22Rv1 (cell line): ENCODE results near the gene PRRC2A.

Experiments used
- ZFX ChIP-seq: fragments of 450-650 bp; IDR thresholded peaks from 2 replicates; pipeline ENCODE4 v1.6.1; 2017; ENCODE audit warnings: antibody characterized with exemption, borderline replicate concordance
- TF ChIP-seq, protein P1 (sequence below): fragments of 450-650 bp; IDR thresholded peaks from 2 replicates; pipeline ENCODE4 v1.5.1; 2017; ENCODE audit warnings: mild to moderate bottlenecking

DNA sequence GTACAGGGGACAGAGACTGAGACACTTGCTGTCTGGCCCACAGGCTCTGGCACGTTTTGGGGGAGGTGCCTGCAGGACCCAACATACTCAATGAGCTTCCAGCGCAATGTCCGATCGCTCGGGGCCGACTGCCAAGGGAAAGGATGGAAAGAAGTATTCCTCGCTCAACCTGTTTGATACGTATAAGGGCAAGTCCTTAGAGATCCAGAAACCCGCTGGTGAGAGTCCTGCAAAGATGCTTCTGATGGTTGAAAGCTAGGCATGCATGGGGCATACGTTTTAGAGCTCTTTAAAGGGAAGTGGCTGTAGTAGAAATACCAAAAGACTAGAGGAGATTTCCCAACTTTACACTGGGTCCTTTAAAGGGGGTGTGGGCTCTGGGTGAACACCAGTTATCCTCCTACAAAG, 2.2 kb downstream of the PRRC2A start:
- TF ChIP-seq, protein P1, sequence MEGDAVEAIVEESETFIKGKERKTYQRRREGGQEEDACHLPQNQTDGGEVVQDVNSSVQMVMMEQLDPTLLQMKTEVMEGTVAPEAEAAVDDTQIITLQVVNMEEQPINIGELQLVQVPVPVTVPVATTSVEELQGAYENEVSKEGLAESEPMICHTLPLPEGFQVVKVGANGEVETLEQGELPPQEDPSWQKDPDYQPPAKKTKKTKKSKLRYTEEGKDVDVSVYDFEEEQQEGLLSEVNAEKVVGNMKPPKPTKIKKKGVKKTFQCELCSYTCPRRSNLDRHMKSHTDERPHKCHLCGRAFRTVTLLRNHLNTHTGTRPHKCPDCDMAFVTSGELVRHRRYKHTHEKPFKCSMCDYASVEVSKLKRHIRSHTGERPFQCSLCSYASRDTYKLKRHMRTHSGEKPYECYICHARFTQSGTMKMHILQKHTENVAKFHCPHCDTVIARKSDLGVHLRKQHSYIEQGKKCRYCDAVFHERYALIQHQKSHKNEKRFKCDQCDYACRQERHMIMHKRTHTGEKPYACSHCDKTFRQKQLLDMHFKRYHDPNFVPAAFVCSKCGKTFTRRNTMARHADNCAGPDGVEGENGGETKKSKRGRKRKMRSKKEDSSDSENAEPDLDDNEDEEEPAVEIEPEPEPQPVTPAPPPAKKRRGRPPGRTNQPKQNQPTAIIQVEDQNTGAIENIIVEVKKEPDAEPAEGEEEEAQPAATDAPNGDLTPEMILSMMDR, result no peak
- no peak for TF ChIP-seq ZFX
